Measurements from ENCODE around the gene SGTA. TPM values are rescaled to one million over a fixed set of nuclear protein-coding genes. Genes with fewer than 3 reads are reported as not detected.

SGTA gene
- total and polyA plus RNA-seq, 2 donors from 2014 or later = 50.4 to 66.2 TPM

GRCh38 chr19:2805991-2806649 is 23.0 kb upstream of the SGTA start:
- Histone ChIP-seq H3K4me1 (ENCODE audit: control insufficient read depth in 2 of 3, insufficient read depth in 2 of 3, low read depth in 1 of 3, low read length in 3 of 3) (no peaks in the 10 kb centered on the region), H3K9me3 (ENCODE audit: control insufficient read depth in 2 of 3, insufficient read depth in 1 of 3, low read length in 3 of 3) (no peaks in the 10 kb centered on the region), H3K9ac (ENCODE audit: low read length in 3 of 3) (no peak overlapping the region), H3K27me3 (ENCODE audit: control insufficient read depth, insufficient read depth, low read length) (no peaks in the 10 kb centered on the region), H3K36me3 (ENCODE audit: control insufficient read depth in 2 of 3, insufficient read depth in 3 of 3, low read length in 3 of 3) (peaks cover 2 to 5% (median 3%) of the 10 kb centered on the region in 3 donors), H3K27ac (ENCODE audit: low read depth in 2 of 2, low read length in 2 of 2) (no peak overlapping the region), H3K4me3 (ENCODE audit: low read length in 3 of 3) (no peak overlapping the region)
- no peak for DNase-seq
- intact Hi-C loops (cut with DNase I) = no loop called here
- no peak for TF ChIP-seq CTCF (IDR thresholded peaks at IDR 0.05; ENCODE audit: borderline replicate concordance, extremely low read depth, insufficient read depth)
- FAIRE-seq = no peak

DNA sequence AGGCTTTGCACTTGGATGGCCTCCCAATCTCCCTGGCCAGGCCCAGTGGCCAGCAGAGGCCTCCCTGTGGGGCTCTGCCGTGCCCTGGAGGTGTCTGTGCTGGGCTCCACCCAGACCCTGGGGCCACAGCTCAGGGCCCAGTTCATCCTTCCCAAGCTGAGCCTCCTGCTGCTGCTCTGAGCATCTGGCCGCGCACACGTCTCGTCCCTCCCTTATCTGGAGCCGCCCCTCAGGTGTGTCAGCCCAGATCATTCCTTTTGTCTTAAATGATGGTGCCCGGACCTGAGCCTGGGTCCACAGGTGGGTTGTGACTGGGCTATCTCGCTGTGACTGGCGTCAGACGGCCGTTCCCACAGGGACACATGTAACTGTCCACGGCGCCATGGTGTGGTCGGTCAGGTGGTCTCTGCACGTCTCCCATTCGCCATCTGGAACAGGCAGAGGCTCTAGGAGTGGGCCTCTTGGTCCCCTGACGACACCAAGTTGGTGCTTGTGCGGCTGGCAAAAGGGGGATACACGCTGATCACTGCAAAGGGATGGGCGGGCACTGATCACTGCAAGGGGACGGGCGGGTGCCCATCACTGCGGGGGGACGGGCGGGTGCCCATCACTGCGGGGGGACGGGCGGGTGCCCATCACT is 22.3 kb upstream of the SGTA start:
- peaks cover 2 to 5% (median 3%) of the 10 kb centered on the region in 3 donors for H3K36me3 ChIP-seq (ENCODE audit: control insufficient read depth in 2 of 3, insufficient read depth in 3 of 3, low read length in 3 of 3)
- H3K27me3 ChIP-seq (ENCODE audit: control insufficient read depth, insufficient read depth, low read length) = no peaks in the 10 kb centered on the region
- no peaks in the 10 kb centered on the region for H3K4me1 ChIP-seq (ENCODE audit: control insufficient read depth in 2 of 3, insufficient read depth in 2 of 3, low read depth in 1 of 3, low read length in 3 of 3)
- intact Hi-C loops (cut with DNase I) = no loop called here
- no peak overlapping the region for H3K27ac ChIP-seq (ENCODE audit: low read depth in 2 of 2, low read length in 2 of 2)
- H3K9ac ChIP-seq (ENCODE audit: low read length in 3 of 3) = no peak overlapping the region
- TF ChIP-seq CTCF (IDR thresholded peaks at IDR 0.05; ENCODE audit: borderline replicate concordance, extremely low read depth, insufficient read depth) = no peak
- DNase-seq = peak in 1 of 5 donors; percentile 60
- no peak for FAIRE-seq
- H3K4me3 ChIP-seq (ENCODE audit: low read length in 3 of 3) = no peak overlapping the region
- H3K9me3 ChIP-seq (ENCODE audit: control insufficient read depth in 2 of 3, insufficient read depth in 1 of 3, low read length in 3 of 3) = no peaks in the 10 kb centered on the region

- peaks cover 2 to 5% (median 3%) of the 10 kb centered on the region in 3 donors for H3K36me3 ChIP-seq (ENCODE audit: control insufficient read depth in 2 of 3, insufficient read depth in 3 of 3, low read length in 3 of 3)
- no peak overlapping the region for H3K27ac ChIP-seq (ENCODE audit: low read depth in 2 of 2, low read length in 2 of 2)
- H3K9me3 ChIP-seq (ENCODE audit: control insufficient read depth in 2 of 3, insufficient read depth in 1 of 3, low read length in 3 of 3) = no peaks in the 10 kb centered on the region
- intact Hi-C loops (cut with DNase I) = no loop called here
- TF ChIP-seq CTCF (IDR thresholded peaks at IDR 0.05; ENCODE audit: borderline replicate concordance, extremely low read depth, insufficient read depth) = no peak
- no peaks in the 10 kb centered on the region for H3K27me3 ChIP-seq (ENCODE audit: control insufficient read depth, insufficient read depth, low read length)
- H3K4me3 ChIP-seq (ENCODE audit: low read length in 3 of 3) = no peak overlapping the region
- H3K4me1 ChIP-seq (ENCODE audit: control insufficient read depth in 2 of 3, insufficient read depth in 2 of 3, low read depth in 1 of 3, low read length in 3 of 3) = no peaks in the 10 kb centered on the region
- no peak overlapping the region for H3K9ac ChIP-seq (ENCODE audit: low read length in 3 of 3)
- no peak for FAIRE-seq
- peak in 1 of 5 donors; percentile 66 for DNase-seq
Observed at GRCh38 chr19:2804156-2805004, 21.3 kb upstream of the SGTA start.

All from kidney (tissue), 14 donors.